Stimulated activated CD4-positive, alpha-beta T cell treated with anti-CD3 and anti-CD28 coated beads, Interleukin-1b, Interleukin-23, amount 100 ng/mL, for 48 hours (primary cell): ENCODE data around the gene TBC1D26.
"Not testable (repeated sequence)": the region's sequence is repeated elsewhere in the genome, so short reads cannot be mapped to it uniquely, and the experiment has no call there.

ENCODE experiments used
- DNase-seq: peaks from one replicate; pipeline ENCODE4 v3.0.0-alpha.2; 2020

The TBC1D26 gene

DNA sequence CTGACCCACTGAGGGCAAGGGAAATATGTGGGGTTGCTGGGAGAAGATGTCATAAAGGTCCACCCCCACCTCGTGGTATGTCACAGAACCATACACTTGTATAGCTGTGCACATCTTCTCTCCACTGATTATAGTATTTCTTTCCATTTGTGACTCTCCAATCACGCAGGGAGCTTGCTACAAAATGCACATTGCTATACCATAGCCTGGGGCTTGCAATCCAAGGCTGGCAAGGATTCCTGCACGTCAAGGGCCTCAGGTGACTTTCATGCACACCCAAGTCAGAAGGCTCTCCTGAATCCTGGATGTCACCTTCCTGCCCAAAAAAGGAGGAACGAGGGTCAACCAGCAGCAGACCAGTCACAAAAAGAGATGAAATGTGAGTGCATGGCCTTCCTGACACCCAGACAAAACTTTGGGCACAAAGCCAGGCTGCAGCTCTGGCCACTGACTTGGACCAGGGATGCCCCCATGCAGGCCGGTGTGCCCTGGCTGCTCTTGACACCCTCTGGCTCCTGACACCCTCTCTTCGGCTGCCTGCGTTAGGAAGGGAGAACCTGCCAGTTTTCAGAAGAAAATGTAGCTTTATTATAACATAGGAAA, 12.1 kb downstream of the TBC1D26 start:
- DNase-seq = no peak

DNA sequence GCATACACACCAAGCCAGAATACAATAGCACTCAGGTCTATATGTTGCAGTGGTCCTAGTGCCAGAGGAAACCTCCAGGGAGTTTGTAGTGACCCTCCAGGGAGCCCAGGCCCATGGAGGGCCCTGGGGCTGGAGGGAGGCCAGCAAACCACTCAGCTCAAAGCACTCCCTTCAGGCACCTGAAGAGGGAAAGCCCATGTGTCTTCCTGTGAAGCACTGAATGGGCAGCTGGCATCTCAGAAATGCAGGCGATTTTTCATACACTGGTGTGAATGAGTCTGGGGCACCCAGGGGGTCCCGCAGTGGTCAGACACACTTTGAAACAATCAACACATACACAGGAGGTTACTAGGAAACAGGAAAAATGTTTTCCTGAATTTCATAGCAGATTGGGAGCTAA, 12.8 kb downstream of the TBC1D26 start:
- DNase-seq = no peak

DNA sequence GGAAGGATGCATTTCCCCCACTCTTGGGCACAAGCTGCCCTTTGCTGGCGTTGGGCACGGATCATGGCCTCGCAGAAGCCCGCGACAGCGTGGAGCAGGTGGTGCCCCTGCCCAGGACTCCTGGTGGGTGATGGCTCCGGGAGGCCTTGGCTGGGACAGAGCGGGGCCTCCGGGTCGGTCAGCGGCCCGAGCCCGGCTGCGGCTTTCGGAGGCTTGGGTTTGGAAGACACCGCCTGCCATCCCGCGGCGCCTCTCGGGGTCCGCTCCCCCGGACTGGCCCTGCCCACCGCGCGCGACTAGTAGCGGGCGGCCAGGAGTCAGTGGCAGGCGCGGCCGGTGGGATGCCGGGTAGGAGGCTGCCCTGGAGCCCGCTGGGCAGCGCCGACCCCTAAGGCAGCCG, 17.3 kb downstream of the TBC1D26 start:
- not testable (repeated sequence) for DNase-seq

DNA sequence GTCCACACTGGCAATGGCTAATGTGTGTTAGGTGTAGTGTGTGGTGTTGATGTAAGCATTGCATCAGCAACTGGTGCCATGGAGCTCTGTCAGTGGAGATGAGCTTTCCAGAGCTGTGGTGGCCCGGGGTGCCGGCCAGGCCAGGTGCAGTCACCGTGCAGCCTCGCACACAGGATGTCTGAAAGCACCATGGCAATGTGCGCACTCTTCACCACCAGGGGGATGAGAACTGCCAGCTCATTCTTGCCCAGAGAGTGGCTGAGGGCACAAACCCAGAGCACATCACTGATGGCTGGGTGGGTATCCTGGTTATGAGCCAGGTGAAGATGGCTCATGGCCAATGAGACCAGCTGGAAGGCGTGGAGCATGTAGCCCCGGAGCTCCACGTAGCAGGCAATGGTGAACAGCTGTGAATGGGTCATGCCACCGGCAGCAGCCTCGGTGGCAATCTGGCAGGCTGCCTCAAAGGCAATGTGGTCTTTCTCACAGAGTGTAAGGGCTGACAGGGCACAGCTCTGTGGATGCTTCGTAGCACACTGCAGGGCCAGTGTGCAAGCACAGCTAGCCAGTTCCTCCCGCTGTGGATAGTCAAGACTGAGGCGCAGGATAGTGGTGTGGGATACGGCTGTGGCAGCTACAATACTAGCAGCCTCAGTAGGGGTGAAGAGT, 36.9 kb downstream of the TBC1D26 start:
- not testable (repeated sequence) for DNase-seq

DNA sequence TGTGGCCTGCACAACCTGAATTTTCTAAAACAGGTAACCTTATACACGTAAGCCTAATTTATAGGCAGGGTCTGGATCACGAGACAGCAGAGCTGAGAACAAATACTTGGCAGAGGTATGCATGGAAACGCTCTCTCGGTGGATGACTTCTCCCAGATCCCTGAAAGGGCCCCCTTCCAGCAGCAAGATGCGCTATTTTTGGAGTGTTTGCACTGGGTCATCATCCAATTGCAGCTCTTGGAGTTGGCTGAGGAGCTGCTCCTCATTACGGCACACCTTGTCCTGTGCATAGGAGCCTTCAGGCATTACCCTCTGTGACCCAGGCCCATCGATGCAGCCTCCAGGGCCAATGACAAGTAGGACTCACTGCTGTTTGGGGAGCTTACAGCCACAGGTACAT, 38.6 kb downstream of the TBC1D26 start:
- DNase-seq = not testable (repeated sequence)

DNA sequence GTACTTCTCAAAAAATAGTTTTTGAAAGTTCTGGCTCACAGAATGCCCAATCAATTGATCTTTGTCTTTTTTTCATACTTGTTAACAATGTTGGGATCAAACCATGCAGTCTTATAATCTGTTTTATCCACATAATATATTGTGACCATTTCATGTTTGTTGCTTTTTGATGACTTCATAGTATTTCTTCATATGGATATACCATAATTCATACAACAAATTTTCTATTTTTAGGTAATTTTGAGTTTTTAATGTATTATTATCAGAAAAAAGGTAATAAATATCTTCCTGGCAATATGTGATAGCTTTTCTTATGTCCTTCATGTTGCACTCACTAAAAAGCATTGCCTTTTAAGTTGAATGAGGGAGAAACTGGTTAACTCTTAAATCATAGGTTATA, 44.8 kb downstream of the TBC1D26 start:
- no peak for DNase-seq

DNA sequence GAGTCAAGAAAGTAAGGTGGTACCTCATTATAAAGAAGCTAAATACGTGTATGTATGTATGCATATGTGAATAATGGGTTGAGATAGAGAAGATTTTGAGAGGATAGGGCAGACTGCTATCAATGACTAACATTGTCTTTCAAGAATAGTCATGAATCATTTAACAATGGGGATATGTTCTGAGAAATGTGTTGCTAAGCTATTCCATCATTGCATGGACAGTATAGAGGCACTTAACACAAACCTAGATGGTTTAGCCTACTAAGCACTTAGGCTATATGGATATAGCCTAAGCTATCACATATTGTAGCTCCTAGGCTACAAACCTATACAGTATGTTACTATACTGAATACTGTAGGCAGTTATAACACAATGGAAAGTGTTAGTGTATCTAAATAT, 45.2 kb downstream of the TBC1D26 start:
- no peak for DNase-seq

DNA sequence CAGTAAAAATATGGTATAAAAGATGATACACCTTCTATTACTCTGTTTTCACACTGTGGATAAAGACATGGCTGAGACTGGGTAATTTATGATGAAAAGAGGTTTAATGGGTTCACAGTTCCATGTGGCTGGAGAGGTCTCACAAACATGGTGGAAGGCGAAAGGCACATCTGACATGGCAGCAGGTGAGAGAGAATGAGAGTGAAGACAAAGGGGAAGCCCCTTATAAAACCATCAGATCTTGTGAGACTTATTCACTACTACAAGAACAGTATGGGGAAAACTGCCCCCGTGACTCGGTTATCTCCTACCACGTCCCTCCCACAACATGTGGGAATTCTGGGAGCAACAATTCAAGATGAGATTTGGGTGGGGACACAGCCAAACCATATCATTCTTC, 45.6 kb downstream of the TBC1D26 start:
- no peak for DNase-seq

DNA sequence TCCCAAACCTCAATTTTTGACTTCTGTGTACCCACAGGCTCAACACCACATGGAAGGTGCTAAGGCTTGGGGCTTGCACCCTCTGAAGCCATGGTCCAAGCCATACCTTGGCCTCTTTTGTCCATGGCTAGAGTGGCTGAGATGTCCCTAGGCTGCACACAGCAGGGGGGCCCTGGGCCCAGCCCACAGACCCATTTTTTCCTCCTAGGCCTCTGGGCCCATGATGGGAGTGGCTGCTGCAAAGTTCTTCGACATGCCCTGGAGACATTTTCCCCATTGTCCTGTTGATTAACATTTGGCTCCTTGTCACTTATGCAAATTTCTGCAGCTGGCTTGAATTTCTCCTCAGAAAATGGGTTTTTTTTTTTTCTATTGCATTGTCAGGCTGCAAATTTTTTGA, 47.0 kb downstream of the TBC1D26 start:
- DNase-seq = no peak

DNA sequence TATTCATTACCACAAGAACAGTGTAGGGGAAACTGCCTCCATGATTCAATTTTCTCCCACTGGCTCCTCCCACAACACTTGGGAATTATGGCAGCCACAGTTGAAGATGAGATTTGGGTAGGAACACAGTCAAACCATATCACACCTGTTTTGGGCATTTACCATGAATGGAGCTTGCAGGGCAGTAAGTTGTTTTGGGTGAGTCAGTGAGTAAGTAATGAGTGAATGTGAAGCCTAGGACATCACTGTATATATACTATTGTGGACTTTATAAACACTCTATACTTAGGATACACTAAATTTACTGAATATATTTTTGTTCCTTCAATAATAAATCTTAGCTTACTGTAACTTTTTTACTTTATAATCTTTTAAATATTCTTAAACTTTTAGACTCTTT, 48.1 kb downstream of the TBC1D26 start:
- no peak for DNase-seq

DNA sequence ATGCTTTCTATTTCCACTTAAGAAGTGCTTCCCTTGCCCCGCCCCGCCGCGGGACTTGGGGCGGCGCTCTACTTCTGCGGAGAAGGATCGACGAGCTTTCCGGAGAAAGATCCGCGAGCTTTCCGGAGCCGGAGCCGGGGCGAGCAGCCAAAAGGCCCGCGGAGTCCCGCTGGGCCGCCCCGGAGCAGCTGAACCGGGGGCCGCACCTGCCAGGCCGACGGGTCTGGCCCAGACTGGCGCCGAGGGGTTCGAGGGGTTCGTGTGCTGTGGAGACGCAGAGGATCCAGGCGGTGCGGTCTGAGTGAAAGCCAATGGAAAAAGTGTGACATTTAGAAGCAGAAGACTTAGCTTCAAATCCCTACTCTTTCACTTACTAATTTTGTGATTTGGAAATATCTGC, 50.8 kb downstream of the TBC1D26 start:
- DNase-seq = peak; percentile 10

DNA sequence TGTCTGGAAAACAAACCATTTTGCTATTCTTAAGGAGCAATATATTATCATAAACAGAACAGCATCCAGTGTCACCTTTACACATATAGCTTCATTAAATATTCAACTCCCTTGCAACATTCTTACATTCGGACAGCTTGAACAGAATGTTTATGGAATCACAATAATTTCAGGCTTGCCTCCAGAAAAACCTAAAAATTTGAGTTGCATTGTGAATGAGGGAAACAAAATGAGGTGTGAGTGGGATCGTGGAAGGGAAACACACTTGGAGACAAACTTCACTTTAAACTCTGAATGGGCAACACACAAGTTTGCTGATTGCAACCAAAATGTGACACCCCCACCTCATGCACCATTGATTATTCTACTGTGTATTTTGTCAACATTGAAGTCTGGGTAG, 51.4 kb downstream of the TBC1D26 start:
- DNase-seq = no peak

DNA sequence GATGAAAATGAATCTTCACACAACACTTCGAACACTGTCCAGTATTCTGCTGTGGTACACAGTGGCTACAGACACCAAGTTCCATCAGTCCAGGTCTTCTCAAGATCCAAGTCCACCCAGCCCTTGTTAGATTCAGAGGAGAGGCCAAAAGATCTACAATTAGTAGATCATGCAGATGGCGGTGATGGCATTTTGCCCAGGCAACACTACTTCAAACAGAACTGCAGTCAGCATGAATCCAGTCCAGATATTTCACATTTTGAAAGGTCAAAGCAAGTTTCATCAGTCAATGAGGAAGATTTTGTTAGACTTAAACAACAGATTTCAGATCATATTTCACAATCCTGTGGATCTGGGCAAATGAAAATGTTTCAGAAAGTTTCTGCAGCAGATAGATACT, 52.3 kb downstream of the TBC1D26 start:
- not testable (repeated sequence) for DNase-seq

DNA sequence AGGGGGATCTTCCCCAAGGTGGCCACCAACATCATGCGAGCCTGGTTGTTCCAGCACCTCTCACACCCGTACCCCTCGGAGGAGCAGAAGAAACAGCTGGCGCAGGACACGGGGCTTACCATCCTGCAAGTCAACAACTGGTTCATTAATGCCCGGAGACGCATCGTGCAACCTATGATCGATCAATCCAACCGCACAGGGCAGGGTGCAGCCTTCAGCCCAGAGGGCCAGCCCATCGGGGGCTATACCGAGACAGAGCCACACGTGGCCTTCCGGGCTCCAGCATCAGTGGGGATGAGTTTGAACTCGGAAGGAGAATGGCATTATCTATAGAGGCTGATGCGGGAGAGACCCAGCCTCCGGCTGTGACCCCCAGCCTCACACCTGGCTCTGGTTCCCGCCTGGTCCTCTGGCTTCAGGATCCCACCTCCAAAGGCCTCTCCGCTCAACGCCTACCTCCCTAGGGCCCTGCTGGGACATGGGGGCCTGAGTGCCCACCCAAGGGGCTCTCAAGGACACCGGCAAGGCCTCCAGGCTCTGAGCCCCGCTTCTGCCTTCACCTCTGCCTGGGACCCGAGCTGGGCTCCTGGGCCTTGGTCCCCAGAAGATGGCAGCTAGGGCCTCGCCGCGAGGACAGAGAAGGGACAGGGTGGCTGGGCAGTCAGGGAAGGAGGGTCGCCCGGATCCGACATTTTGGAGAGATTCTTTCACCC, 55.4 kb downstream of the TBC1D26 start:
- not testable (repeated sequence) for DNase-seq

DNA sequence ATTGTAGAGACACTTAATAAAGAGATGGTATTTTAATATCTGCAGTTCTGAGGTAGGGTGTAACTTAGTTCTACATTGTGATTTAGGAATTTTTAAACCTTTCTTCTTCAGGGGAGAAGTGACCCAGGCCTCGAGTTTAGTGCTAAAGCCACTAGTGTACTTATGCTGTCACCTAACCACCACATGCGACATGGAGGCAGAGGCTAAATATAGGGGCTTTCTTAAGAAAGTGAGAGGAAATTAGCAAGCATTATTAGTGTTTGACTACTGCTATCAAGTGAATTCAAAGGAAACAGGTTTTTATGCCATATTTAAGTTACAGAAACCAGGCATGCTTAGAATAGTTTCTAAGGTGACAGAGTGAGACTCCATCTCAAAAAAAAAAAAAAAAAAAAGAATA, 56.3 kb downstream of the TBC1D26 start:
- DNase-seq = not testable (repeated sequence)
